ENCODE measurements around the gene CCDC192. TPM values are rescaled to one million over a fixed set of nuclear protein-coding genes. Genes with fewer than 3 reads are reported as not detected.

CCDC192 gene
- total and polyA plus RNA-seq, 2 experiments from 2014 or later = 0.40 TPM; not detected in 1

- H3K36me3 ChIP-seq (ENCODE audit: insufficient read depth) = no peaks in the 10 kb centered on the region
- H4K20me1 ChIP-seq (replicated peaks; ENCODE audit: insufficient read depth) = no peaks in the 10 kb centered on the region
- DNase-seq (ENCODE audit: low spot score) = no peak
- Mint-ChIP-seq H3K4me1 (no peaks in the 10 kb centered on the region), H3K9me3 (no peaks in the 10 kb centered on the region), H3K4me3 (no peak overlapping the region), H3K27ac (no peak overlapping the region), H3K36me3 (ENCODE audit: low read depth) (no peaks in the 10 kb centered on the region), H3K27me3 (ENCODE audit: insufficient read depth, low read depth, poor library complexity) (peaks cover 3% of the 10 kb centered on the region)
- H3K27ac ChIP-seq (ENCODE audit: low read depth) = no peak overlapping the region
- TF ChIP-seq EZH2 (IDR thresholded peaks at IDR 0.05; ENCODE audit: low read depth, unreplicated experiment) = no peak
- TF ChIP-seq STAT1 (IDR thresholded peaks at IDR 0.05; ENCODE audit: unreplicated experiment) = no peak
- no peak for TF ChIP-seq POLR2AphosphoS5 (IDR thresholded peaks at IDR 0.05; ENCODE audit: low read depth)
- no peaks in the 10 kb centered on the region for H3K4me1 ChIP-seq (ENCODE audit: insufficient read depth)
- H3K9me2 ChIP-seq (ENCODE audit: insufficient read depth) = 0 out of 2 replicates have a peak, but pooled peaks cover 3% of the 10 kb centered on the region
- no peaks in the 10 kb centered on the region for H3F3A ChIP-seq (replicated peaks; ENCODE audit: low read depth)
- no peak overlapping the region for H3K4me2 ChIP-seq
- ATAC-seq = no peak
- no peak overlapping the region for H2AFZ ChIP-seq
- H3K4me3 ChIP-seq = no peak overlapping the region
- no peaks in the 10 kb centered on the region for H3K79me2 ChIP-seq (replicated peaks; ENCODE audit: insufficient read depth)
- H3K27me3 ChIP-seq (ENCODE audit: insufficient read depth) = no peaks in the 10 kb centered on the region
Observed at GRCh38 chr5:127885176-127885575, 182.0 kb downstream of the CCDC192 start.

GRCh38 chr5:127886081-127886480, 182.9 kb downstream of the CCDC192 start:
- no peaks in the 10 kb centered on the region for H3F3A ChIP-seq (replicated peaks; ENCODE audit: low read depth)
- no peaks in the 10 kb centered on the region for H3K36me3 ChIP-seq (ENCODE audit: insufficient read depth)

GRCh38 chr5:127887282-127887681, 184.1 kb downstream of the CCDC192 start:
- H3K36me3 ChIP-seq (ENCODE audit: insufficient read depth) = no peaks in the 10 kb centered on the region
- H3F3A ChIP-seq (replicated peaks; ENCODE audit: low read depth) = no peaks in the 10 kb centered on the region
- no peaks in the 10 kb centered on the region for H3K9me3 Mint-ChIP-seq
- H3K4me1 ChIP-seq (ENCODE audit: insufficient read depth) = no peaks in the 10 kb centered on the region
- H2AFZ ChIP-seq = no peak overlapping the region
- no peak for ATAC-seq
- no peak for DNase-seq (ENCODE audit: low spot score)
- peaks cover 5% of the 10 kb centered on the region for H3K27me3 Mint-ChIP-seq (ENCODE audit: insufficient read depth, low read depth, poor library complexity)
- no peaks in the 10 kb centered on the region for H3K27me3 ChIP-seq (ENCODE audit: insufficient read depth)
- no peak overlapping the region for H3K27ac ChIP-seq (ENCODE audit: low read depth)
- no peaks in the 10 kb centered on the region for H4K20me1 ChIP-seq (replicated peaks; ENCODE audit: insufficient read depth)
- H3K4me3 ChIP-seq = no peak overlapping the region
- H3K4me3 Mint-ChIP-seq = no peak overlapping the region
- peaks cover 6% of the 10 kb centered on the region; the same call in 1 of the 2 replicates for H3K9me2 ChIP-seq (ENCODE audit: insufficient read depth)
- no peak overlapping the region for H3K4me2 ChIP-seq
- H3K79me2 ChIP-seq (replicated peaks; ENCODE audit: insufficient read depth) = no peaks in the 10 kb centered on the region
- no peak overlapping the region for H3K27ac Mint-ChIP-seq
- no peaks in the 10 kb centered on the region for H3K4me1 Mint-ChIP-seq
- no peaks in the 10 kb centered on the region for H3K36me3 Mint-ChIP-seq (ENCODE audit: low read depth)
- no peak for TF ChIP-seq ETS1 (IDR thresholded peaks at IDR 0.05)
- no peak for TF ChIP-seq ZNF462 (CRISPR knock-in tag; IDR thresholded peaks at IDR 0.05)
- no peak for TF ChIP-seq POLR2AphosphoS5 (IDR thresholded peaks at IDR 0.05; ENCODE audit: low read depth)
- no peak for TF ChIP-seq CREB1 (CRISPR knock-in tag; IDR thresholded peaks at IDR 0.05; ENCODE audit: low read depth)

More at GRCh38 chr5:127886081-127886480, 182.9 kb downstream of the CCDC192 start:
- no peak overlapping the region for H2AFZ ChIP-seq
- Mint-ChIP-seq H3K27ac (no peak overlapping the region), H3K27me3 (ENCODE audit: insufficient read depth, low read depth, poor library complexity) (peaks cover 5% of the 10 kb centered on the region), H3K9me3 (no peaks in the 10 kb centered on the region), H3K36me3 (ENCODE audit: low read depth) (no peaks in the 10 kb centered on the region), H3K4me3 (no peak overlapping the region), H3K4me1 (no peaks in the 10 kb centered on the region)
- H4K20me1 ChIP-seq (replicated peaks; ENCODE audit: insufficient read depth) = no peaks in the 10 kb centered on the region
- H3K4me2 ChIP-seq = no peak overlapping the region
- no peaks in the 10 kb centered on the region for H3K79me2 ChIP-seq (replicated peaks; ENCODE audit: insufficient read depth)
- no peaks in the 10 kb centered on the region for H3K27me3 ChIP-seq (ENCODE audit: insufficient read depth)
- peaks cover 6% of the 10 kb centered on the region; the same call in 1 of the 2 replicates for H3K9me2 ChIP-seq (ENCODE audit: insufficient read depth)
- no peak overlapping the region for H3K27ac ChIP-seq (ENCODE audit: low read depth)
- DNase-seq (ENCODE audit: low spot score) = no peak
- H3K4me3 ChIP-seq = no peak overlapping the region
- TF ChIP-seq JUNB (IDR thresholded peaks at IDR 0.05; ENCODE audit: unreplicated experiment) = no peak
- TF ChIP-seq POLR2AphosphoS5 (IDR thresholded peaks at IDR 0.05; ENCODE audit: low read depth) = no peak
- no peak for TF ChIP-seq ZNF331 (CRISPR knock-in tag; IDR thresholded peaks at IDR 0.05; ENCODE audit: low read depth)
- no peak for TF ChIP-seq STAT1 (IDR thresholded peaks at IDR 0.05; ENCODE audit: unreplicated experiment)
- TF ChIP-seq NANOG (IDR thresholded peaks at IDR 0.05; ENCODE audit: borderline replicate concordance) = no peak
- ATAC-seq = no peak
- no peaks in the 10 kb centered on the region for H3K4me1 ChIP-seq (ENCODE audit: insufficient read depth)
